OCI-LY3 (cell line): ENCODE measurements around the gene COCH.

Source experiments
- EZH2phosphoT487 ChIP-seq: fragments of 200-600 bp; shearing (Covaris generic); IDR thresholded peaks from 2 replicates; pipeline ENCODE4 v1.6.1; 2018; ENCODE audit warnings: antibody characterized with exemption, mixed run types, low read depth
- TF ChIP-seq, protein P1 (sequence below): fragments of 200-600, 300-600 bp; sonication (generic); IDR thresholded peaks from 2 replicates; pipeline ENCODE4 v1.5.1; 2014; ENCODE audit warnings: antibody characterized with exemption, low read length, low read depth

DNA sequence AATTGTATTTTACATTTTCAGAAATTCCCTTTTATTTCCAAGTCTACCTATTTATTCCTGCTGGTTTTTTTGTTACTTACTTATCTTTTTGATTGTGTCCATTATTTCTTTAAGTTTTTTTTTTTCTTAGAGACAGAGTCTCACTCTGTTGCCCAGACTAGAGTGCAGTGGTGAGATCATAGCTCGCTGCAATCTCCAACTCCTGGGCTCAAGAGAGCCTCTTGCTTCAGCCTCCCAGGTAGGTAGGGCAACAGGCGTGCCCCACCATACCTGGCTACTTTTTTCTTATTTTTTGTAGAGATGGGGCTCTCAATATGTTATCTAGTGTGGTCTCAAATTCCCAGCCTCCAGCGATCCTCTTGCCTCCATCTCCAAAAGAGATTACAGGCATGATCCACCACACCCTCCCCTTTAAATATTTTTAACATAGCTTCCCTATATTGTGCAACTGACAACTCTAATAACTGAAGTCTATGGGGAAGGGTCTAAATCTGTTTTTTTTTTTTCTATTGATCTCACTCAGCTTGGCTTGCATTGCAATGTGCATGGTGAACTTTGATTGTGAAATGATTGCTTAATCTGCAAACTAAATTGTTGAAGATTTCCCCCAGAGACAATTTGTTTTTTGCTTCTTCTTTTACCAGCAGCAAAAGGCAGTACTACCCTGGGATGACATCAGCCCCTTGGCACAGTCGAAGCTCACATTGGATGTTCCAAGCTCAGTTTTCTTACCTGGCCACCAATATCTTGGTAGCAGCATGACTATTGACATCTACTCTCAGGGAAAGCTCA lies 25.7 kb upstream of the COCH start:
- TF ChIP-seq, protein P1, sequence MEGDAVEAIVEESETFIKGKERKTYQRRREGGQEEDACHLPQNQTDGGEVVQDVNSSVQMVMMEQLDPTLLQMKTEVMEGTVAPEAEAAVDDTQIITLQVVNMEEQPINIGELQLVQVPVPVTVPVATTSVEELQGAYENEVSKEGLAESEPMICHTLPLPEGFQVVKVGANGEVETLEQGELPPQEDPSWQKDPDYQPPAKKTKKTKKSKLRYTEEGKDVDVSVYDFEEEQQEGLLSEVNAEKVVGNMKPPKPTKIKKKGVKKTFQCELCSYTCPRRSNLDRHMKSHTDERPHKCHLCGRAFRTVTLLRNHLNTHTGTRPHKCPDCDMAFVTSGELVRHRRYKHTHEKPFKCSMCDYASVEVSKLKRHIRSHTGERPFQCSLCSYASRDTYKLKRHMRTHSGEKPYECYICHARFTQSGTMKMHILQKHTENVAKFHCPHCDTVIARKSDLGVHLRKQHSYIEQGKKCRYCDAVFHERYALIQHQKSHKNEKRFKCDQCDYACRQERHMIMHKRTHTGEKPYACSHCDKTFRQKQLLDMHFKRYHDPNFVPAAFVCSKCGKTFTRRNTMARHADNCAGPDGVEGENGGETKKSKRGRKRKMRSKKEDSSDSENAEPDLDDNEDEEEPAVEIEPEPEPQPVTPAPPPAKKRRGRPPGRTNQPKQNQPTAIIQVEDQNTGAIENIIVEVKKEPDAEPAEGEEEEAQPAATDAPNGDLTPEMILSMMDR: no peak
- no peak for TF ChIP-seq EZH2phosphoT487
